Neutrophil (primary cell): ENCODE data around the gene DCANP1.

Source experiments
- H3K27ac ChIP-seq: fragments of 200-600 bp; sonication (generic); 2 replicates; pipeline ENCODE4 v1.5.1; 2016; ENCODE audit warnings: mild to moderate bottlenecking, moderate library complexity
- H3K27me3 ChIP-seq: fragments of 200-600 bp; sonication (generic); 2 replicates; pipeline ENCODE4 v1.6.0; 2016; ENCODE audit warnings: mild to moderate bottlenecking
- H3K36me3 ChIP-seq: fragments of 200-600 bp; sonication (generic); 2 replicates; pipeline ENCODE4 v1.5.1; 2017
- H3K4me1 ChIP-seq, 2 experiments: fragments of 200-600 bp in 1 of 2; sonication (generic) in 1 of 2; 1 replicate in 1 of 2; 2 replicates in 1 of 2; pipeline versions ENCODE4 v1.5.1 to v1.6.1; 2013 to 2016; ENCODE audit warnings: low read depth in 1 of 2, low read length in 1 of 2, mild to moderate bottlenecking in 1 of 2, moderate library complexity in 1 of 2; ENCODE audit not compliant: control insufficient read depth in 1 of 2, insufficient read depth in 1 of 2
- H3K4me3 ChIP-seq, 2 experiments: fragments of 200-600 bp in 1 of 2; sonication (generic) in 1 of 2; 1 replicate in 1 of 2; 2 replicates in 1 of 2; pipeline ENCODE4 v1.5.1; 2013 to 2016; ENCODE audit warnings: low read depth in 1 of 2, low read length in 1 of 2, mild to moderate bottlenecking in 1 of 2, moderate library complexity in 1 of 2
- H3K9me3 ChIP-seq: fragments of 200-600 bp; sonication (generic); 2 replicates; pipeline ENCODE4 v1.5.1; 2016
- CTCF ChIP-seq: fragments of 200-600 bp; sonication (generic); IDR thresholded peaks from 2 replicates; pipeline ENCODE4 v1.5.1; 2016; ENCODE audit warnings: antibody characterized with exemption

Gene DCANP1

GRCh38 chr5:135405082-135405481, 42.1 kb downstream of the DCANP1 start:
- Histone ChIP-seq H3K4me3 (no peak overlapping the region), H3K4me1 (peaks cover under 1 to 2% of the 10 kb centered on the region in 2 experiments), H3K9me3 (no peaks in the 10 kb centered on the region), H3K36me3 (no peaks in the 10 kb centered on the region), H3K27ac (no peak overlapping the region), H3K27me3 (no peaks in the 10 kb centered on the region)
- TF ChIP-seq CTCF, result no peak

- H3K27ac ChIP-seq, result no peak overlapping the region
- TF ChIP-seq CTCF, result no peak
- no peaks in the 10 kb centered on the region for H3K36me3 ChIP-seq
- peaks cover 19 to 20% of the 10 kb centered on the region in 2 experiments for H3K4me1 ChIP-seq
- H3K9me3 ChIP-seq, result no peaks in the 10 kb centered on the region
- H3K4me3 ChIP-seq, result no peak overlapping the region
- H3K27me3 ChIP-seq, result no peaks in the 10 kb centered on the region
Measured at GRCh38 chr5:135402031-135402430, 45.1 kb downstream of the DCANP1 start.

- Histone ChIP-seq H3K4me1 (peaks cover 30 to 31% of the 10 kb centered on the region in 2 experiments), H3K27ac (no peak overlapping the region), H3K9me3 (no peaks in the 10 kb centered on the region), H3K27me3 (no peaks in the 10 kb centered on the region), H3K4me3 (no peak overlapping the region), H3K36me3 (no peaks in the 10 kb centered on the region)
- TF ChIP-seq CTCF, result no peak
Measured at GRCh38 chr5:135400866-135401265, 46.3 kb downstream of the DCANP1 start.

- Histone ChIP-seq H3K36me3 (no peaks in the 10 kb centered on the region), H3K4me3 (peak overlapping the region; percentile 73 to 86), H3K9me3 (no peaks in the 10 kb centered on the region), H3K4me1 (peaks cover 39 to 40% of the 10 kb centered on the region in 2 experiments), H3K27ac (peak overlapping the region; percentile 91), H3K27me3 (no peaks in the 10 kb centered on the region)
- TF ChIP-seq CTCF, result no peak
Measured at GRCh38 chr5:135399794-135400542, 47.2 kb downstream of the DCANP1 start.

- H3K36me3 ChIP-seq, result no peaks in the 10 kb centered on the region
- H3K4me1 ChIP-seq, result peaks cover 48 to 49% of the 10 kb centered on the region in 2 experiments
- peak within 1 kb of the TSS; percentile 73 to 86 for H3K4me3 ChIP-seq
- TF ChIP-seq CTCF, result peak; percentile 45
- H3K27ac ChIP-seq, result peak within 1 kb of the TSS; percentile 91
- H3K27me3 ChIP-seq, result no peaks in the 10 kb centered on the region
- no peaks in the 10 kb centered on the region for H3K9me3 ChIP-seq
Measured at GRCh38 chr5:135398855-135399793, 48.0 kb downstream of the DCANP1 start, which contains the start of gene MACROH2A1. MACROH2A1 (minus strand) TSS chr5:135399231; CDS start chr5:135389093, 10,138 bp downstream.
